ENCODE results near the gene NAA50. TPM values are rescaled to one million over a fixed set of nuclear protein-coding genes. Genes with fewer than 3 reads are reported as not detected.
A peak's percentile ranks its signal among the peaks of the same experiment; 100 is the strongest.

NAA50 gene
- total and polyA plus RNA-seq, 2 of the 13 experiments (the other 11 are each of a cell fraction or from before 2014, with no cell fraction given), result 30.2 to 233 TPM

- TF ChIP-seq PAX8 (CRISPR knock-in tag; IDR thresholded peaks at IDR 0.05; ENCODE audit: borderline replicate concordance) (no peak), ZNF672 (CRISPR knock-in tag; IDR thresholded peaks at IDR 0.05) (no peak), ZNF687 (CRISPR knock-in tag; IDR thresholded peaks at IDR 0.05) (peak; percentile 97), BATF2 (CRISPR knock-in tag; IDR thresholded peaks at IDR 0.05) (no peak; the same call in 1 of the 2 replicates), CREBL2 (CRISPR knock-in tag; IDR thresholded peaks at IDR 0.05; ENCODE audit: borderline replicate concordance) (peak; percentile 78; the same call in 1 of the 2 replicates), ISL2 (CRISPR knock-in tag; IDR thresholded peaks at IDR 0.05) (0 out of 2 replicates have a peak, but pooled peaks have one; percentile 13), ZNF335 (CRISPR knock-in tag; IDR thresholded peaks at IDR 0.05) (peak; percentile 60; the same call in 1 of the 2 replicates), DR1 (CRISPR knock-in tag; IDR thresholded peaks at IDR 0.05) (no peak; the same call in 1 of the 2 replicates), ZNF530 (CRISPR knock-in tag; IDR thresholded peaks at IDR 0.05; ENCODE audit: low read depth) (no peak), ELK4 (CRISPR knock-in tag; IDR thresholded peaks at IDR 0.05; ENCODE audit: borderline replicate concordance) (no peak), ZNF326 (CRISPR knock-in tag; IDR thresholded peaks at IDR 0.05; ENCODE audit: borderline replicate concordance) (no peak), KDM6A (CRISPR knock-in tag; IDR thresholded peaks at IDR 0.05; ENCODE audit: low read depth) (peak; percentile 17; the same call in 1 of the 2 replicates), ZBTB34 (CRISPR knock-in tag; IDR thresholded peaks at IDR 0.05) (peak; percentile 52; the same call in 1 of the 2 replicates), ZNF432 (CRISPR knock-in tag; IDR thresholded peaks at IDR 0.05; ENCODE audit: borderline replicate concordance) (no peak)
Measured at GRCh38 chr3:113745756-113746547, at the start of gene NAA50 (continued).

All from HepG2 (cell line).